HCT116 (cell line): ENCODE data around the gene ZC3H12C. TPM values are rescaled to one million over a fixed set of nuclear protein-coding genes. Genes with fewer than 3 reads are reported as not detected.

Source experiments
- ATAC-seq: fragments of 200-7000 bp; cut with Tn5 transposase; 2 replicates; pipeline ENCODE4 v1.9.1; 2020; ENCODE audit warnings: mild to moderate bottlenecking, moderate library complexity
- BruUV-seq: library from RNA; stranded (reverse); fragments of 400-500 nt; replicated peaks from 2 replicates; lab custom pipeline; 2021; lab: Mats Ljungman, UMichigan
- CTCF ChIA-PET: fragments of 300-600 bp; sonication (Branson Sonifier 250); formaldehyde crosslinking; loops from one replicate; lab custom pipeline; 2021; ENCODE audit warnings: antibody characterized with exemption; lab: Charles Lee
- POLR2A ChIA-PET: fragments of 300-600, 350-600 bp; sonication (Branson Sonifier 250); formaldehyde crosslinking; loops from one replicate; lab custom pipeline; 2021; ENCODE audit warnings: antibody characterized with exemption; lab: Charles Lee
- RAD21 ChIA-PET, 2 experiments: fragments of 300-600 bp; sonication (Branson Sonifier 250); formaldehyde crosslinking; loops; one replicate each; lab custom pipeline; 2023; ENCODE audit warnings: low total read pairs in 2 of 2; ENCODE audit not compliant: uncharacterized antibody in 2 of 2, unreplicated experiment in 2 of 2, low non-redundant PET in 1 of 2; lab: Charles Lee
- DNase-seq: peaks from one replicate; pipeline ENCODE4 v3.0.0-alpha.2; 2010; ENCODE audit warnings: low read depth, low spot score
- H2AFZ ChIP-seq: fragments of 200-600 bp; shearing (Covaris generic), sonication (generic); 2 replicates; pipeline ENCODE4 v1.6.1; 2017; ENCODE audit warnings: low read depth, mixed run types, mixed read lengths, antibody characterized with exemption, low read length; ENCODE audit not compliant: poor library complexity, severe bottlenecking
- H3K27ac ChIP-seq: 2 replicates; pipeline ENCODE4 v1.5.1; 2012; ENCODE audit warnings: low read depth, low read length
- H3K27me3 ChIP-seq: fragments of 200-600 bp; sonication (generic); 2 replicates; pipeline ENCODE4 v1.6.1; 2016; ENCODE audit warnings: mixed run types, low read length, mixed read lengths; ENCODE audit not compliant: insufficient read depth
- H3K36me3 ChIP-seq, 2 experiments: fragments of 200-500 bp in 1 of 2; fragments of 200-600 bp in 1 of 2; sonication (Bioruptor generic) in 1 of 2; sonication (generic) in 1 of 2; 2 replicates each; pipeline versions ENCODE4 v1.5.1 to v1.6.1; 2014 to 2016; ENCODE audit warnings: low read length in 2 of 2, inconsistent platforms in 1 of 2, mixed read lengths in 1 of 2, mixed run types in 1 of 2; ENCODE audit not compliant: insufficient read depth in 2 of 2, control insufficient read depth in 1 of 2
- H3K4me1 ChIP-seq, 2 experiments: fragments of 200-600 bp in 1 of 2; sonication (generic) in 1 of 2; 2 replicates each; pipeline versions ENCODE4 v1.5.1 to v1.6.1; 2012 to 2017; ENCODE audit warnings: low read length in 2 of 2, inconsistent platforms in 1 of 2, mild to moderate bottlenecking in 1 of 2, mixed read lengths in 1 of 2, mixed run types in 1 of 2, moderate library complexity in 1 of 2; ENCODE audit not compliant: insufficient read depth in 2 of 2, control insufficient read depth in 1 of 2
- H3K4me2 ChIP-seq: fragments of 200-600 bp; sonication (generic); 2 replicates; pipeline ENCODE4 v1.6.1; 2017; ENCODE audit warnings: mixed run types, low read length, mixed read lengths
- H3K4me3 ChIP-seq, 2 experiments: fragments of 200-600 bp in 1 of 2; sonication (generic) in 1 of 2; replicated peaks in 1 of 2; 2 replicates each; pipeline ENCODE4 v1.5.1; 2011 to 2016; ENCODE audit warnings: low read length in 2 of 2, control low read depth in 1 of 2, low read depth in 1 of 2, mild to moderate bottlenecking in 1 of 2, mixed read lengths in 1 of 2, mixed run types in 1 of 2
- H3K79me2 ChIP-seq: fragments of 200-600 bp; sonication (generic); 2 replicates; pipeline ENCODE4 v1.6.1; 2017; ENCODE audit warnings: mild to moderate bottlenecking, mixed run types, low read length, moderate library complexity, mixed read lengths; ENCODE audit not compliant: insufficient read depth
- H3K9ac ChIP-seq: fragments of 200-600 bp; sonication (generic); 2 replicates; pipeline ENCODE4 v1.6.1; 2016; ENCODE audit warnings: low read length, mixed read lengths
- H3K9me2 ChIP-seq: fragments of 200-600 bp; sonication (generic), shearing (Covaris generic); 2 replicates; pipeline ENCODE4 v1.6.1; 2017; ENCODE audit warnings: mixed run types, mild to moderate bottlenecking, moderate library complexity; ENCODE audit not compliant: insufficient read depth
- H3K9me3 ChIP-seq, 2 experiments: fragments of 200-500 bp in 1 of 2; fragments of 200-600 bp in 1 of 2; sonication (Bioruptor generic) in 1 of 2; sonication (generic) in 1 of 2; 2 replicates each; pipeline ENCODE4 v1.6.1; 2014 to 2017; ENCODE audit warnings: low read length in 2 of 2, mixed read lengths in 2 of 2, inconsistent platforms in 1 of 2, low read depth in 1 of 2, mild to moderate bottlenecking in 1 of 2, mixed run types in 1 of 2, moderate library complexity in 1 of 2; ENCODE audit not compliant: control insufficient read depth in 1 of 2, insufficient read depth in 1 of 2
- H4K20me1 ChIP-seq: fragments of 200-600 bp; sonication (generic), shearing (Covaris generic); 2 replicates; pipeline ENCODE4 v1.6.1; 2017; ENCODE audit warnings: mixed run types, mild to moderate bottlenecking, moderate library complexity; ENCODE audit not compliant: insufficient read depth
- CBX3 ChIP-seq: IDR thresholded peaks from 2 replicates; pipeline ENCODE4 v1.6.1; 2012; ENCODE audit warnings: low read depth
- EZH2 ChIP-seq: fragments of 200-600 bp; sonication (generic); IDR thresholded peaks from 2 replicates; pipeline ENCODE4 v1.6.1; 2017; ENCODE audit warnings: antibody characterized with exemption, mixed run types
- FOSL1 ChIP-seq: IDR thresholded peaks from 2 replicates; pipeline ENCODE4 v1.6.1; 2012; ENCODE audit warnings: low read depth
- JUND ChIP-seq: IDR thresholded peaks from 2 replicates; pipeline ENCODE4 v1.6.1; 2012
- RAD21 ChIP-seq: IDR thresholded peaks from 2 replicates; pipeline ENCODE4 v1.6.1; 2012; ENCODE audit warnings: low read depth, mild to moderate bottlenecking
- REST ChIP-seq: IDR thresholded peaks from 2 replicates; pipeline ENCODE4 v1.6.1; 2012; ENCODE audit warnings: low read depth
- SP1 ChIP-seq: IDR thresholded peaks from 2 replicates; pipeline ENCODE4 v1.6.1; 2012; ENCODE audit warnings: low read depth
- SRF ChIP-seq: IDR thresholded peaks from 2 replicates; pipeline ENCODE4 v1.6.1; 2012; ENCODE audit warnings: low read depth
- TCF7L2 ChIP-seq: IDR thresholded peaks from 2 replicates; pipeline ENCODE4 v1.7.0; 2011; ENCODE audit warnings: borderline replicate concordance, inconsistent platforms; ENCODE audit not compliant: insufficient read depth, insufficient read length; ENCODE audit errors: extremely low read depth
- YY1 ChIP-seq: IDR thresholded peaks from 2 replicates; pipeline ENCODE4 v1.6.1; 2011; ENCODE audit warnings: low read length, low read depth, moderate library complexity, mild to moderate bottlenecking; ENCODE audit not compliant: insufficient replicate concordance; ENCODE audit errors: extremely low read depth
- ZBTB33 ChIP-seq: IDR thresholded peaks from 2 replicates; pipeline ENCODE4 v1.6.1; 2011; ENCODE audit warnings: mild to moderate bottlenecking, low read length, moderate library complexity; ENCODE audit not compliant: insufficient replicate concordance; ENCODE audit errors: extremely low read depth
- ZFX ChIP-seq: fragments of 450-650 bp; IDR thresholded peaks from 2 replicates; pipeline ENCODE4 v1.6.1; 2017
- ZNF274 ChIP-seq: fragments of 200-500 bp; sonication (Bioruptor generic); IDR thresholded peaks from 2 replicates; pipeline ENCODE4 v1.6.1; 2014; ENCODE audit warnings: mild to moderate bottlenecking, low read depth, low read length, inconsistent platforms
- intact Hi-C: fragments of 100-400 bp; cut with micrococcal nuclease; formaldehyde crosslinking; loops from 2 replicates; pipeline ENCODE4 v1.10.0; 2022
- total RNA-seq: library from RNA; stranded (reverse); gene quantifications from one replicate; pipeline ENCODE4 v1.2.1, GENCODE V29; 2021; ENCODE audit not compliant: unreplicated experiment

The ZC3H12C gene
- total RNA-seq, 1 experiment from 2014 or later: 10.2 TPM

- no peak overlapping the region for H3K27ac ChIP-seq
Measured at GRCh38 chr11:110128161-110128560, 35.0 kb downstream of the ZC3H12C start.

GRCh38 chr11:110130642-110131238, 37.5 kb downstream of the ZC3H12C start:
- no peaks in the 10 kb centered on the region for H3K9me3 ChIP-seq
- no peak overlapping the region for H2AFZ ChIP-seq
- peaks cover 41% of the 10 kb centered on the region for H3K79me2 ChIP-seq
- H3K27ac ChIP-seq: no peak overlapping the region
- ATAC-seq (no peak), DNase-seq (no peak)
- ChIA-PET CTCF (no interaction called here), RAD21 (no interaction called here), POLR2A (no interaction called here)
- H3K4me1 ChIP-seq: peaks cover 2 to 6% of the 10 kb centered on the region in 2 experiments; a peak in 2 of 4 replicates
- peaks cover 5% of the 10 kb centered on the region; the same call in 1 of the 2 replicates for H4K20me1 ChIP-seq
- intact Hi-C loops: no loop called here
- no peaks in the 10 kb centered on the region for H3K9me2 ChIP-seq
- no peak overlapping the region for H3K4me2 ChIP-seq
- BruUV-seq: no TSS peak
- H3K4me3 ChIP-seq: no peak overlapping the region
- no peak overlapping the region for H3K9ac ChIP-seq
- no peaks in the 10 kb centered on the region for H3K36me3 ChIP-seq
- no peaks in the 10 kb centered on the region for H3K27me3 ChIP-seq
- TF ChIP-seq REST: no peak
- no peak for TF ChIP-seq ZNF274
- TF ChIP-seq RAD21: no peak
- no peak for TF ChIP-seq ZFX
- TF ChIP-seq SRF: no peak
- TF ChIP-seq ZBTB33: no peak
- TF ChIP-seq TCF7L2: no peak

More at GRCh38 chr11:110128161-110128560, 35.0 kb downstream of the ZC3H12C start:
- Histone ChIP-seq H4K20me1 (peaks cover 2% of the 10 kb centered on the region; the same call in 1 of the 2 replicates), H3K79me2 (peaks cover 28% of the 10 kb centered on the region; the same call in 1 of the 2 replicates), H3K9me3 (no peaks in the 10 kb centered on the region), H2AFZ (no peak overlapping the region), H3K4me3 (no peak overlapping the region), H3K27me3 (no peaks in the 10 kb centered on the region), H3K4me2 (no peak overlapping the region), H3K36me3 (no peaks in the 10 kb centered on the region), H3K9ac (no peak overlapping the region), H3K9me2 (no peaks in the 10 kb centered on the region), H3K4me1 (peaks cover 6% of the 10 kb centered on the region in 2 experiments; a peak in 2 of 4 replicates)
- RAD21 ChIA-PET: no interaction called here
- no TSS peak for BruUV-seq
- DNase-seq (no peak), ATAC-seq (no peak)
- no peak for TF ChIP-seq ZFX
- TF ChIP-seq TCF7L2: no peak
- no peak for TF ChIP-seq SP1
- no peak for TF ChIP-seq YY1
- TF ChIP-seq CBX3: no peak
- no peak for TF ChIP-seq EZH2
- TF ChIP-seq FOSL1: no peak
- TF ChIP-seq JUND: no peak
- TF ChIP-seq SRF: no peak
- CTCF ChIA-PET: no interaction called here
- intact Hi-C loops: no loop called here
- POLR2A ChIA-PET: no interaction called here
